Endothelial cell of umbilical vein (primary cell): ENCODE measurements around the gene SGPL1. TPM values are rescaled to one million over a fixed set of nuclear protein-coding genes. Genes with fewer than 3 reads are reported as not detected.

Experiments used
- BruUV-seq: library from RNA; stranded (reverse); fragments of 400-500 nt; replicated peaks from 2 replicates; lab custom pipeline; 2021; lab: Mats Ljungman, UMichigan
- CTCF ChIA-PET: fragments of 300-600, 350-600 bp; sonication (Branson Sonifier 250); formaldehyde crosslinking; loops from one replicate; lab custom pipeline; 2021; ENCODE audit warnings: antibody characterized with exemption, inconsistent platforms; lab: Charles Lee
- POLR2A ChIA-PET: fragments of 300-600, 350-600 bp; sonication (Branson Sonifier 250); formaldehyde crosslinking; loops from one replicate; lab custom pipeline; 2021; ENCODE audit warnings: antibody characterized with exemption, inconsistent platforms; lab: Charles Lee
- DNase-seq: peaks from one replicate; pipeline ENCODE4 v3.0.0-alpha.2; 2011; ENCODE audit warnings: low read depth, low spot score
- FAIRE-seq: peaks from 2 replicates; lab custom pipeline; 2011; peaks lifted over from hg19 to GRCh38; lab: Jason Lieb, UNC
- H2AFZ ChIP-seq: 2 replicates; pipeline ENCODE4 v1.6.0; 2012; ENCODE audit warnings: low read depth, low read length, control low read depth, inconsistent platforms
- H3K27ac ChIP-seq: 2 replicates; pipeline ENCODE4 v1.5.1; 2011; ENCODE audit warnings: low read depth, mild to moderate bottlenecking, control low read depth, low read length, moderate library complexity; ENCODE audit not compliant: insufficient read depth
- H3K27me3 ChIP-seq, 2 experiments: 2 replicates each; pipeline versions ENCODE4 v1.6.0 to v1.6.1; 2011; ENCODE audit warnings: low read length in 2 of 2, mixed read lengths in 1 of 2; ENCODE audit not compliant: control insufficient read depth in 2 of 2, insufficient read depth in 2 of 2
- H3K36me3 ChIP-seq, 2 experiments: 2 replicates in 1 of 2; 3 replicates in 1 of 2; pipeline ENCODE4 v1.5.1; 2011; ENCODE audit warnings: low read length in 2 of 2, mild to moderate bottlenecking in 1 of 2, moderate library complexity in 1 of 2; ENCODE audit not compliant: control insufficient read depth in 2 of 2, insufficient read depth in 2 of 2; ENCODE audit errors: extremely low read depth in 1 of 2
- H3K4me1 ChIP-seq: 3 replicates; pipeline ENCODE4 v1.5.1; 2011; ENCODE audit warnings: mild to moderate bottlenecking, low read length; ENCODE audit not compliant: control insufficient read depth, insufficient read depth; ENCODE audit errors: extremely low read depth
- H3K4me2 ChIP-seq: 2 replicates; pipeline ENCODE4 v1.6.1; 2011; ENCODE audit warnings: low read length, control low read depth, mixed read lengths; ENCODE audit not compliant: insufficient read depth
- H3K4me3 ChIP-seq, 3 experiments: fragments of 200-600 bp in 1 of 3; sonication (generic), shearing (Covaris generic) in 1 of 3; replicated peaks in 1 of 3; 2 replicates each; pipeline ENCODE4 v1.5.1; 2011 to 2016; ENCODE audit warnings: control low read depth in 3 of 3, low read length in 3 of 3, mild to moderate bottlenecking in 2 of 3, inconsistent platforms in 1 of 3, low read depth in 1 of 3, moderate library complexity in 1 of 3; ENCODE audit not compliant: insufficient read depth in 1 of 3
- H3K79me2 ChIP-seq: 2 replicates; pipeline ENCODE4 v1.6.0; 2012; ENCODE audit warnings: low read length, inconsistent platforms; ENCODE audit not compliant: control insufficient read depth, insufficient read depth
- H3K9ac ChIP-seq: replicated peaks from 2 replicates; pipeline ENCODE3; 2011; ENCODE audit warnings: low read length, control low read depth; ENCODE audit not compliant: insufficient read depth; ENCODE audit errors: extremely low read depth
- H3K9me1 ChIP-seq: replicated peaks from 3 replicates; pipeline ENCODE4 v1.6.0; 2011; ENCODE audit warnings: mild to moderate bottlenecking, low read length; ENCODE audit not compliant: control insufficient read depth, insufficient read depth; ENCODE audit errors: extremely low read depth
- H3K9me3 ChIP-seq: replicated peaks from 2 replicates; pipeline ENCODE4 v1.5.1; 2012; ENCODE audit warnings: low read length, inconsistent platforms; ENCODE audit not compliant: control insufficient read depth, insufficient read depth
- H4K20me1 ChIP-seq: replicated peaks from 2 replicates; pipeline ENCODE3; 2011; ENCODE audit warnings: mild to moderate bottlenecking, low read length; ENCODE audit not compliant: control insufficient read depth, insufficient read depth; ENCODE audit errors: extremely low read depth
- CTCF ChIP-seq, 2 donors: IDR thresholded peaks; 1 replicate in 1 of 2; 2 replicates in 1 of 2; pipeline ENCODE4 v1.5.1; 2011; ENCODE audit warnings: low read length in 2 of 2, mild to moderate bottlenecking in 2 of 2, moderate library complexity in 2 of 2, control low read depth in 1 of 2, inconsistent platforms in 1 of 2, low read depth in 1 of 2; ENCODE audit not compliant: insufficient read depth in 1 of 2; ENCODE audit errors: extremely low read depth in 1 of 2
- EZH2 ChIP-seq: IDR thresholded peaks from 2 replicates; pipeline ENCODE4 v1.6.1; 2012; ENCODE audit warnings: borderline replicate concordance, low read depth, mild to moderate bottlenecking, moderate library complexity, low read length, inconsistent platforms; ENCODE audit not compliant: severe bottlenecking
- FOS ChIP-seq: IDR thresholded peaks from 2 replicates; pipeline ENCODE4 v1.6.1; 2011; ENCODE audit warnings: mild to moderate bottlenecking, low read length, moderate library complexity, borderline replicate concordance; ENCODE audit not compliant: insufficient read depth
- GATA2 ChIP-seq: IDR thresholded peaks from 2 replicates; pipeline ENCODE4 v1.7.0; 2011; ENCODE audit warnings: low read depth, mild to moderate bottlenecking, moderate library complexity, mixed read lengths, low read length; ENCODE audit not compliant: insufficient read length, insufficient read depth
- JUN ChIP-seq: IDR thresholded peaks from 2 replicates; pipeline ENCODE4 v1.6.1; 2011; ENCODE audit warnings: borderline replicate concordance, low read depth; ENCODE audit not compliant: insufficient read length, insufficient read depth
- MAX ChIP-seq: IDR thresholded peaks from 2 replicates; pipeline ENCODE4 v1.6.1; 2011; ENCODE audit not compliant: insufficient read depth, insufficient read length
- MYC ChIP-seq: IDR thresholded peaks from one replicate; pipeline ENCODE4 v1.6.1; 2011; ENCODE audit warnings: mild to moderate bottlenecking, low read depth, low read length
- POLR2A ChIP-seq: IDR thresholded peaks from 2 replicates; pipeline ENCODE4 v1.6.1; 2012; ENCODE audit warnings: low read depth, mild to moderate bottlenecking, control low read depth, low read length
- dilution Hi-C: fragments of 300-500 bp; cut with MboI; formaldehyde crosslinking; loops from one replicate; pipeline ENCODE4 v1.15.0; 2019; ENCODE audit warnings: low sequenced_read_pairs; ENCODE audit not compliant: extremely low pct_ligation_motif_present
- intact Hi-C: fragments of 100-400 bp; cut with micrococcal nuclease; formaldehyde crosslinking; loops from one replicate; pipeline ENCODE4 v1.10.0; 2022
- polyA plus RNA-seq, 4 experiments: library from polyadenylated mRNA; depleted of rRNA in 3 of 4; stranded (reverse) in 3 of 4; unstranded in 1 of 4; fragments of >200 nt; gene quantifications; 2 replicates each; pipeline versions ENCODE4 v1.2.1 to v1.2.3, GENCODE V29; 2011 to 2012; ENCODE audit warnings: missing spikeins in 1 of 4
- total RNA-seq: library from RNA; stranded (reverse); gene quantifications from 2 replicates; pipeline ENCODE4 v1.2.3, GENCODE V29; 2021

SGPL1 gene
- total and polyA plus RNA-seq, 2 donors (not counting 3 experiments of a cell fraction or from before 2014, with no cell fraction given): 11.4 to 25.2 TPM

- Histone ChIP-seq H4K20me1 (no peaks in the 10 kb centered on the region), H3K4me3 (no peak overlapping the region), H3K9me3 (no peaks in the 10 kb centered on the region), H3K9ac (no peak overlapping the region), H3K27ac (no peak overlapping the region), H3K4me2 (no peak overlapping the region), H3K4me1 (peaks cover 3% of the 10 kb centered on the region), H3K9me1 (no peaks in the 10 kb centered on the region), H3K36me3 (no peaks in the 10 kb centered on the region), H3K27me3 (peaks cover 2 to 6% of the 10 kb centered on the region in 2 experiments), H2AFZ (no peak overlapping the region), H3K79me2 (peaks cover 12% of the 10 kb centered on the region)
- POLR2A ChIA-PET: no interaction called here
- no TSS peak for BruUV-seq
- DNase-seq (no peak), FAIRE-seq (no peak)
- CTCF ChIA-PET: interaction anchor here (1.0 to 1.4 kb wide), 2 partner anchors 66 to 89 kb away, joined by 3 to 4 read pairs; no protein-coding TSS in a partner anchor
- intact Hi-C loops: no loop called here
- dilution Hi-C loops: no loop called here
- no peak for TF ChIP-seq MAX
- TF ChIP-seq GATA2: no peak
- TF ChIP-seq CTCF (IDR thresholded peaks at IDR 0.05; ENCODE audit: extremely low read depth in 1 of 2, insufficient read depth in 1 of 2, low read depth in 1 of 2, low read length in 2 of 2): no peak
- no peak for TF ChIP-seq JUN
- no peak for TF ChIP-seq FOS
- no peak for TF ChIP-seq EZH2
- TF ChIP-seq MYC: no peak
- TF ChIP-seq POLR2A: no peak
Measured at GRCh38 chr10:70814126-70814525, 1.6 kb upstream of the SGPL1 start.
